Stimulated activated CD8-positive, alpha-beta memory T cell treated with anti-CD3 and anti-CD28 coated beads, Interleukin-2, amount 100 ng/mL, for 1 hour (primary cell): ENCODE measurements around the gene NT5DC3.
A peak's percentile ranks its signal among the peaks of the same experiment; 100 is the strongest.

Experiments
- DNase-seq, 2 donors: peaks; one replicate each; pipeline ENCODE4 v3.0.0-alpha.2; 2020; ENCODE audit warnings: low read depth in 2 of 2

The NT5DC3 gene

GRCh38 chr12:103840876-103841689 is at the start of gene NT5DC3:
TSS of gene NT5DC3 (minus strand) at chr12:103841234. CDS start at chr12:103841156, 78 bp downstream.
- peak; percentile 71 to 77 for DNase-seq

GRCh38 chr12:103887738-103888137 is 46.7 kb upstream of the NT5DC3 start:
- DNase-seq, result no peak

DNA sequence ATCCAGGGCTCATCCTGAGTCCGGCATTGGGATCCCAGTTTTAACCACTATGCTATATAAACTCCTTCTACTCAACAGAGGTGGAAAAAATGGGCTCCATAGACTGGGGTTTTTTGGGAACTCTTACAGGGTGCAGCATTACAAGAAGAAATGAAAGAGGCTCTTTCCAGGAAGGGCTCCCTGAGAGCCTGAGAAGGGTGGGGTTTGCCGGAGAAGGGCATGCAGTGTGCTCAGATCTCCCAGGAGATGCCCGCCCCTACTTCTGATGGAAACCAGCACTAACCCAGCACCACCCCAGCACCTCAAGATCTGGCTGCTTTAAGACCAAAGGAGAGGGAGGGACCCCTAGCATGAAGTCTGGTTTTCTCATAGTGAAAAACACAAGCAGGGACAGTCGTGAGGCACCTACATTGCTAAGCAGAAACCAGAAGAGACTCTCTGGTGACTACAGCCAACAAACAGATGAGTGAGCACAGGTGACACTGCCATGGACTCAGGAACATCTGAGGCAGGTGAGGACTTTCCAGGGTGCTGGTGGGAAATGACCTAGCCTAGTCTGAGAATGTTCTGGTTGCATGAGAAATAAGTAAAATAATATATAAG is 45.3 kb upstream of the NT5DC3 start:
- DNase-seq, result no peak

DNA sequence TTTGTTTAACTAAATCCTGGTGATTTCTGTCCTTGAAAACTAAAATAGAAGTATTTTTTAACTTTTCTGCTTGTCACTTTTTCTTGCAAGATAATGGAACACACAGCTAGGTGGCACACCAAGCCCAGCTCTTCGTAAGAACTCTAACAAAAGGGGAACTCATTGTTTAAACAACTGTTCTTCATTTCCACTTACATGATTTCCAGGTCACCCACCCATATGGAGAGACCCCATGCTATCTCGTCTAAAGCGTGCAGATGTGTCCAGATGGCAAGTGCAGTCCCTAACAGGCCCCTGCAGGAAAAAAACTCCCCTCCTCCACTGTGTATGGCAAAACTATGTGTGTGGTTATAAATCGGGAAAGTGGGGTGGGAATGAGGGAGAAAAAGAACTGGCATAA is 43.3 kb upstream of the NT5DC3 start:
- no peak for DNase-seq

- DNase-seq, result no peak
Measured at GRCh38 chr12:103883908-103884307, 42.9 kb upstream of the NT5DC3 start.

DNA sequence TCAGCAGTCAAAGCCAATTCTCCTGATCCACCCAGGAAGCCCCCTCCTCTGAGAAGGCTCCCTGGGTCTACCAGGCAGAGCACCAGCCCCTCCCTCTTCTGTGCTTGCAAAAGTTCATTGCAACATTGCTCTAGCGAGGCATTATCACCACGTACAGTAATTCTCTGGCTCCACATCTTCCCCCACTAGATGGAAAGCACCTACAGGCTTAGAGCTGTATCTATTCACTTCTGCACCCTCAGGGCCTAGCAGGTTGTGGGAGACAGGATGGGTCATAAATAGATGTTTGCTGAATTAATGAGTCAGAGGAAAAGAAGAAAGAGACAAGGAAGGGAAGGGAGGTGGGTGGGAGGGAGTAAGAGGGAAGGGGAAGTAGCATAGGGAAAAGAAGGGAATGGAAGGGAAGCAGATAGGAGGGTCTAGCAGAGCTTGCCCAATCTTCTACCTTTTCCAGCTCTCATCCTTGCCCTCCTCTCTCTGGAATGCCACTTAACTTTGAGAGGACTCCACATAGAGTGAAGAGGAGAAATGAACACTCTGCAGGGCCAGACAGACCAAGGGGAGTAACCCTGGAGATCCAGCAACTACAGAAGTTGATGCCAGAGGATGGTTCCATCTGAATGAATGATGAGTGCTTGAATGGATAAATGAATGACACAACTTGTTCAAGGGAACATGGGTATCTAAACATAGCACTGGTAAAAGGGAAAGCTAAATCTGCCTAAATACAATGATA is 42.0 kb upstream of the NT5DC3 start:
- no peak for DNase-seq

GRCh38 chr12:103881261-103881660 is 40.2 kb upstream of the NT5DC3 start:
- DNase-seq, result no peak

GRCh38 chr12:103880299-103881142 is 39.5 kb upstream of the NT5DC3 start:
- DNase-seq, result no peak

GRCh38 chr12:103879878-103880277 is 38.8 kb upstream of the NT5DC3 start:
- DNase-seq, result no peak

- DNase-seq, result no peak
Measured at GRCh38 chr12:103879048-103879692, 38.1 kb upstream of the NT5DC3 start.

GRCh38 chr12:103877934-103878510 is 37.0 kb upstream of the NT5DC3 start:
- DNase-seq, result peak in 1 of 2 donors; percentile 6

GRCh38 chr12:103877288-103877687 is 36.3 kb upstream of the NT5DC3 start:
- no peak for DNase-seq

DNA sequence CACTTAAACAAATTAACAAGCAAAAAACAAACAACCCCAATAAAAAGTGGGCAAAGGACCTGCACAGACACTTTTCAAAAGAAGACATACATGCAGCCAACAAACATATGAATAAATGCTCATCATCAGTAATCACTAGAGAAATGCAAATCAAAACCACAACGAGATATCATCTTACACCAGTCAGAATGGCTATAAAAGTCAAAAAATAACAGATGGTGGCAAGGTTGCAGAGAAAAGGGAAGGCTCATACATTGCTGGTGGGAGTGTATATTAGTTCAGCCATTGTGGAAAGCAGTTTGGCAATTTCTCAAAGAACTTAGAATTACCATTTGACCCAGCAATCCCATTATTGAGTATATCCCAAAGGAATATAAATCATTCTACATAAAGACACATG is 34.6 kb upstream of the NT5DC3 start:
- no peak for DNase-seq

GRCh38 chr12:103868215-103868614 is 27.2 kb upstream of the NT5DC3 start:
- no peak for DNase-seq

- no peak for DNase-seq
Measured at GRCh38 chr12:103865151-103865730, 24.2 kb upstream of the NT5DC3 start.

DNA sequence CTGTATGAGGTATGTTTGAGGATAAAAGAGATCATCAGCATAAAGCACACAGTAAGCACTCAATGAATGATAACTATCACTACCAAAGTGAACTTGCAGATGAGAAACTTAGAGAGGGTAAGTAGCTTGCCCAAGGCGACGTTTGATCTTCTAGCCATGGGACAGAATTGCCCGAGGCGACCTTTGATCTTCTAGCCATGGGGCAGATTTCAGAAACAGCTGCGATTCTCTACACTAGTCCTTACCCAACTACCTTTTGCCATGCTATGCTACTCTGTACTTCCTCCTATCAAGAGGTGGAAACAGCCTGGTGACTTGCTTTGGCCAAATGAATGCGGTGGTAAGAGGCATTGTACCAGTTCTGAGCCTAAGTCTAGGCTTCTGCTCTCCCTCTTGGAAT is 23.7 kb upstream of the NT5DC3 start:
- DNase-seq, result no peak

GRCh38 chr12:103858953-103859601 is 18.0 kb upstream of the NT5DC3 start:
- DNase-seq, result no peak

- no peak for DNase-seq
Measured at GRCh38 chr12:103858335-103858734, 17.3 kb upstream of the NT5DC3 start.

- no peak for DNase-seq
Measured at GRCh38 chr12:103857164-103857563, 16.1 kb upstream of the NT5DC3 start.
